Measurements from ENCODE around the gene RHEB. TPM values are rescaled to one million over a fixed set of nuclear protein-coding genes. Genes with fewer than 3 reads are reported as not detected.

RHEB gene
- total RNA-seq, 1 donor from 2014 or later = 143 TPM

DNA sequence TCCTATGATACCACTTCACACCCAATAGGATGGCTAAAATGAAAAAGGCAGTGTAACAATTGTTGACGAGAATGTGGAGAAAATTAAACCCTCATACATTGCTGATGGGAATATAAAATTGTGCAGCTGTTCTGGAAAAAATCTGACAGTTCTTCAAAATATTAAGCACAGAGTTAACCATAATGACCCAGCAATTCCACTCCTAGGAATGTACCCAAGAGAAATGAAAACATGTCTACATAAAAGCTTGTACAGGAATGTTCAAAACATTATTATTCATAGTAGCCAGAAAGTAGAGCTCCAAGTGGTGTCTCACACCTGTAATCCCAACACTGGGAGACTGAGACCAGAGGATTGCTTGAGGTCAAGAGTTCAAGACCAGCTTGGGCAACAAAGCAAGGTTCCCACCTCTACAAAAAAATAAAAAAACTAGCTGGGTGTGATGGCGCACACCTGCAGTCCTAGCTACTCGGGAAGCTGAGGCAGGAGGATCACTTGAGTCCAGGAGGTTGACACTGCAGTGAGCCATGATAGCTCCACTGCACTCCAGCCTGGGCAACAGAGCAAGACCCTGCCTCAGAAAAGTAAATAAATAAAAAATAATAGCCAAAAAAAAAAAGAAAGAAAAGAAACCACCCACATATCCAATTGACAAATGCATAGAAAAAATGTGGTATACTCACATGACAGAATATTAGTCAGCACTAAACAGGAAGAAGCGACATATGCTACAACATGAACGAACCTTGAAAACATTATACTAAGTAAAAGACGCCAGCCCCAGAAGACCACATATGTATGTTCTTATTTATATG, 5.0 kb downstream of the RHEB start:
- peaks cover 19% of the 10 kb centered on the region for H3K4me1 Mint-ChIP-seq (ENCODE audit: low read depth, unreplicated experiment)

GRCh38 chr7:151513133-151513532, 6.6 kb downstream of the RHEB start:
- Mint-ChIP-seq H3K27ac (ENCODE audit: unreplicated experiment) (no peak overlapping the region), H3K9me3 (ENCODE audit: unreplicated experiment) (peaks cover 2% of the 10 kb centered on the region), H3K36me3 (ENCODE audit: low read depth, unreplicated experiment) (peaks cover 6% of the 10 kb centered on the region), H3K27me3 (ENCODE audit: low read depth, unreplicated experiment) (no peaks in the 10 kb centered on the region), H3K4me1 (ENCODE audit: low read depth, unreplicated experiment) (peaks cover 29% of the 10 kb centered on the region), H3K4me3 (ENCODE audit: unreplicated experiment) (no peak overlapping the region)
- Histone ChIP-seq H3K4me3 (ENCODE audit: insufficient read depth, low read depth, low read length) (no peak overlapping the region), H3K9ac (ENCODE audit: low read length) (no peak overlapping the region), H3K9me3 (ENCODE audit: insufficient read depth, low read depth, low read length) (no peaks in the 10 kb centered on the region), H3K27ac (ENCODE audit: low read depth, low read length) (no peak overlapping the region), H3K4me1 (ENCODE audit: insufficient read depth, low read length) (peaks cover 14% of the 10 kb centered on the region), H3K79me2 (ENCODE audit: insufficient read depth, low read length) (peaks cover 100% of the 10 kb centered on the region), H3K27me3 (ENCODE audit: insufficient read depth, low read length) (no peaks in the 10 kb centered on the region), H4K20me1 (ENCODE audit: insufficient read depth, low read length) (peaks cover 99% of the 10 kb centered on the region), H3K36me3 (ENCODE audit: insufficient read depth, low read length) (no peaks in the 10 kb centered on the region), H3K4me2 (ENCODE audit: low read length) (no peak overlapping the region), H2AFZ (ENCODE audit: low read depth, low read length) (no peak overlapping the region)
- DNase-seq (ENCODE audit: low read depth) (no peak), FAIRE-seq (no peak)
- TF ChIP-seq, protein P1, sequence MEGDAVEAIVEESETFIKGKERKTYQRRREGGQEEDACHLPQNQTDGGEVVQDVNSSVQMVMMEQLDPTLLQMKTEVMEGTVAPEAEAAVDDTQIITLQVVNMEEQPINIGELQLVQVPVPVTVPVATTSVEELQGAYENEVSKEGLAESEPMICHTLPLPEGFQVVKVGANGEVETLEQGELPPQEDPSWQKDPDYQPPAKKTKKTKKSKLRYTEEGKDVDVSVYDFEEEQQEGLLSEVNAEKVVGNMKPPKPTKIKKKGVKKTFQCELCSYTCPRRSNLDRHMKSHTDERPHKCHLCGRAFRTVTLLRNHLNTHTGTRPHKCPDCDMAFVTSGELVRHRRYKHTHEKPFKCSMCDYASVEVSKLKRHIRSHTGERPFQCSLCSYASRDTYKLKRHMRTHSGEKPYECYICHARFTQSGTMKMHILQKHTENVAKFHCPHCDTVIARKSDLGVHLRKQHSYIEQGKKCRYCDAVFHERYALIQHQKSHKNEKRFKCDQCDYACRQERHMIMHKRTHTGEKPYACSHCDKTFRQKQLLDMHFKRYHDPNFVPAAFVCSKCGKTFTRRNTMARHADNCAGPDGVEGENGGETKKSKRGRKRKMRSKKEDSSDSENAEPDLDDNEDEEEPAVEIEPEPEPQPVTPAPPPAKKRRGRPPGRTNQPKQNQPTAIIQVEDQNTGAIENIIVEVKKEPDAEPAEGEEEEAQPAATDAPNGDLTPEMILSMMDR (IDR thresholded peaks at IDR 0.05; ENCODE audit: insufficient read depth, low read depth, low read length) = no peak
- no peak for TF ChIP-seq EZH2 (IDR thresholded peaks at IDR 0.05; ENCODE audit: insufficient read depth, low read length)

More for the DNA sequence above, 5.0 kb downstream of the RHEB start:
- Histone ChIP-seq H3K79me2 (ENCODE audit: insufficient read depth, low read length) (peaks cover 96% of the 10 kb centered on the region), H3K4me2 (ENCODE audit: low read length) (no peak overlapping the region), H3K9ac (ENCODE audit: low read length) (no peak overlapping the region), H3K27me3 (ENCODE audit: insufficient read depth, low read length) (no peaks in the 10 kb centered on the region), H3K27ac (ENCODE audit: low read depth, low read length) (no peak overlapping the region), H3K4me1 (ENCODE audit: insufficient read depth, low read length) (peaks cover 14% of the 10 kb centered on the region), H3K4me3 (ENCODE audit: insufficient read depth, low read depth, low read length) (no peak overlapping the region), H3K9me3 (ENCODE audit: insufficient read depth, low read depth, low read length) (no peaks in the 10 kb centered on the region), H2AFZ (ENCODE audit: low read depth, low read length) (no peak overlapping the region), H4K20me1 (ENCODE audit: insufficient read depth, low read length) (peaks cover 91% of the 10 kb centered on the region), H3K36me3 (ENCODE audit: insufficient read depth, low read length) (no peaks in the 10 kb centered on the region)
- no peaks in the 10 kb centered on the region for H3K27me3 Mint-ChIP-seq (ENCODE audit: low read depth, unreplicated experiment)
- H3K4me3 Mint-ChIP-seq (ENCODE audit: unreplicated experiment) = no peak overlapping the region
- H3K36me3 Mint-ChIP-seq (ENCODE audit: low read depth, unreplicated experiment) = peaks cover 3% of the 10 kb centered on the region
- FAIRE-seq (no peak), DNase-seq (ENCODE audit: low read depth) (no peak)
- H3K9me3 Mint-ChIP-seq (ENCODE audit: unreplicated experiment) = peaks cover 2% of the 10 kb centered on the region
- no peak overlapping the region for H3K27ac Mint-ChIP-seq (ENCODE audit: unreplicated experiment)
- TF ChIP-seq EZH2 (IDR thresholded peaks at IDR 0.05; ENCODE audit: insufficient read depth, low read length) = no peak
- TF ChIP-seq, protein P1 (IDR thresholded peaks at IDR 0.05; ENCODE audit: insufficient read depth, low read depth, low read length) = no peak

GRCh38 chr7:151512353-151512752, 7.3 kb downstream of the RHEB start:
- no peak overlapping the region for H3K4me3 Mint-ChIP-seq (ENCODE audit: unreplicated experiment)
- DNase-seq (ENCODE audit: low read depth) (no peak), FAIRE-seq (no peak)
- no peak overlapping the region for H3K27ac Mint-ChIP-seq (ENCODE audit: unreplicated experiment)
- H3K9me3 ChIP-seq (ENCODE audit: insufficient read depth, low read depth, low read length) = no peaks in the 10 kb centered on the region
- no peak overlapping the region for H2AFZ ChIP-seq (ENCODE audit: low read depth, low read length)
- TF ChIP-seq EZH2 (IDR thresholded peaks at IDR 0.05; ENCODE audit: insufficient read depth, low read length) = no peak
- TF ChIP-seq, protein P1 (IDR thresholded peaks at IDR 0.05; ENCODE audit: insufficient read depth, low read depth, low read length) = no peak
- H3K27me3 ChIP-seq (ENCODE audit: insufficient read depth, low read length) = no peaks in the 10 kb centered on the region
- H3K36me3 ChIP-seq (ENCODE audit: insufficient read depth, low read length) = no peaks in the 10 kb centered on the region
- H3K4me1 ChIP-seq (ENCODE audit: insufficient read depth, low read length) = peaks cover 9% of the 10 kb centered on the region
- H3K27me3 Mint-ChIP-seq (ENCODE audit: low read depth, unreplicated experiment) = no peaks in the 10 kb centered on the region
- peaks cover 2% of the 10 kb centered on the region for H3K9me3 Mint-ChIP-seq (ENCODE audit: unreplicated experiment)
- H3K4me1 Mint-ChIP-seq (ENCODE audit: low read depth, unreplicated experiment) = peaks cover 25% of the 10 kb centered on the region
- H3K4me3 ChIP-seq (ENCODE audit: insufficient read depth, low read depth, low read length) = no peak overlapping the region
- peaks cover 6% of the 10 kb centered on the region for H3K36me3 Mint-ChIP-seq (ENCODE audit: low read depth, unreplicated experiment)
- peaks cover 100% of the 10 kb centered on the region for H3K79me2 ChIP-seq (ENCODE audit: insufficient read depth, low read length)
- H3K27ac ChIP-seq (ENCODE audit: low read depth, low read length) = no peak overlapping the region
- H3K4me2 ChIP-seq (ENCODE audit: low read length) = no peak overlapping the region
- no peak overlapping the region for H3K9ac ChIP-seq (ENCODE audit: low read length)
- peaks cover 98% of the 10 kb centered on the region for H4K20me1 ChIP-seq (ENCODE audit: insufficient read depth, low read length)

Measured in astrocyte (in vitro differentiated cells and primary cell).